Endometrial microvascular endothelial cells (primary cell): ENCODE results near the gene IPO7. TPM values are rescaled to one million over a fixed set of nuclear protein-coding genes. Genes with fewer than 3 reads are reported as not detected.
"Not testable (repeated sequence)": the region's sequence is repeated elsewhere in the genome, so short reads cannot be mapped to it uniquely, and the experiment has no call there.

Source experiments
- in situ Hi-C: cut with HindIII; loops from 2 replicates; pipeline ENCODE4 v1.10.0; 2017; ENCODE audit warnings: low sequenced_read_pairs, low pct_unique_long_range_greater_than_20kb; ENCODE audit errors: inconsistent ontology term
- total RNA-seq: library from RNA; depleted of rRNA; stranded (reverse); fragments of >200 nt; gene quantifications from one replicate; pipeline ENCODE4 v1.2.3, GENCODE V29; 2015; ENCODE audit errors: inconsistent ontology term

The IPO7 gene
- total RNA-seq, result 99.4 TPM

GRCh38 chr11:9384535-9385326 is at the start of gene IPO7:
Gene IPO7, plus strand, starts transcription at chr11:9384652. Its CDS starts 112 bp downstream, at chr11:9384764.
- in situ Hi-C loops, result no loop called here

GRCh38 chr11:9341638-9342178 is 42.7 kb upstream of the IPO7 start:
- in situ Hi-C loops, result no loop called here

GRCh38 chr11:9344061-9344680 is 40.3 kb upstream of the IPO7 start:
- in situ Hi-C loops, result no loop called here

- in situ Hi-C loops, result no loop called here
Observed at GRCh38 chr11:9347100-9347499, 37.4 kb upstream of the IPO7 start.

GRCh38 chr11:9347779-9348178 is 36.7 kb upstream of the IPO7 start:
- in situ Hi-C loops, result not testable (repeated sequence)

- in situ Hi-C loops, result no loop called here
Observed at GRCh38 chr11:9351321-9351881, 33.1 kb upstream of the IPO7 start.

GRCh38 chr11:9357041-9357440 is 27.4 kb upstream of the IPO7 start:
- in situ Hi-C loops, result no loop called here

- in situ Hi-C loops, result not testable (repeated sequence)
Observed at GRCh38 chr11:9360862-9361622, 23.4 kb upstream of the IPO7 start.

GRCh38 chr11:9362393-9362863 is 22.0 kb upstream of the IPO7 start:
- in situ Hi-C loops, result no loop called here

- in situ Hi-C loops, result no loop called here
Observed at GRCh38 chr11:9363954-9364912, 20.2 kb upstream of the IPO7 start.

GRCh38 chr11:9367551-9367950 is 16.9 kb upstream of the IPO7 start:
- in situ Hi-C loops, result no loop called here

GRCh38 chr11:9377036-9377435 is 7.4 kb upstream of the IPO7 start:
- in situ Hi-C loops, result no loop called here

- in situ Hi-C loops, result no loop called here
Observed at GRCh38 chr11:9379041-9379440, 5.4 kb upstream of the IPO7 start.

- in situ Hi-C loops, result no loop called here
Observed at GRCh38 chr11:9380773-9381172, 3.7 kb upstream of the IPO7 start.

GRCh38 chr11:9385327-9385899 is 961 bp downstream of the IPO7 start:
- in situ Hi-C loops, result no loop called here

GRCh38 chr11:9386086-9386485 is 1.6 kb downstream of the IPO7 start:
- in situ Hi-C loops, result no loop called here

- in situ Hi-C loops, result no loop called here
Observed at GRCh38 chr11:9386901-9387300, 2.4 kb downstream of the IPO7 start.

GRCh38 chr11:9396310-9396709 is 11.9 kb downstream of the IPO7 start:
- in situ Hi-C loops, result no loop called here
